HG03575 (cell line): ENCODE data around the gene ATRAID.
"Not testable (repeated sequence)": the region's sequence is repeated elsewhere in the genome, so short reads cannot be mapped to it uniquely, and the experiment has no call there.

ENCODE experiments used
- ATAC-seq: cut with Tn5 transposase; IDR thresholded peaks from one replicate; pipeline ENCODE4 v1.9.1; 2021; ENCODE audit not compliant: unreplicated experiment, insufficient number of reproducible peaks, low FRiP score; ENCODE audit errors: extremely low read depth

Gene ATRAID, protein sequence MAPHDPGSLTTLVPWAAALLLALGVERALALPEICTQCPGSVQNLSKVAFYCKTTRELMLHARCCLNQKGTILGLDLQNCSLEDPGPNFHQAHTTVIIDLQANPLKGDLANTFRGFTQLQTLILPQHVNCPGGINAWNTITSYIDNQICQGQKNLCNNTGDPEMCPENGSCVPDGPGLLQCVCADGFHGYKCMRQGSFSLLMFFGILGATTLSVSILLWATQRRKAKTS

DNA sequence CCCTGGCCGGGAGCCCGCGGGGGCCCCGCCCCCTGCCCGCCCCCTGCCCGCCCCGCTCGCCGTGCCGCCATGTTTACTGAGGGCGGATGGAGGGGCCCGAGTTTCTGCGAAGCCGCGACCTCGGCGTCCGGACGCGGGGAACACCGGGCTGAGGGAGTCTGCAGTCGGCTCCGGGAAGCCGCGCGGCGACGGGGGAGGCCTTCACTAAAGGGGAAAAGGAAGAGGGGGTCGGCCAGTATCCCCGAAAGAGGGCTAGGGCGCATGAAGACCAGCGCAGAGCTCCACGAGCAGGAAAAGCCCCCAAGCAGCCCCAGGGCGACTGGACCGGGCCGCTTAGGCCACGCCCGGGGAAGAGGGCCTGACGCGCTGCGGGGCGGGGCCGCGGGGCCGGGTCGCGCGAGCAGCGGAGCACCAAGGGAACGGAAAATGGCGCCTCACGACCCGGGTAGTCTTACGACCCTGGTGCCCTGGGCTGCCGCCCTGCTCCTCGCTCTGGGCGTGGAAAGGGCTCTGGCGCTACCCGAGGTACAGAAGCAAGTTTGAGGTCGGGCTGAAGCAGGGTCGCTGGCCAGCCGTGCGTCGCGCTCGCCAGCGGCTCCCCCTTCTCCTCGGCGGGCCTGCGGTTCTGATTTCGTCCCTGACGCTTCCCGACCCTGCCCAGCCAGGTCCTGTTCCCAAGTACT, at the start of gene ATRAID, which contains the start of gene SLC5A6:
Gene ATRAID (plus strand): TSS at position 99 of the 683 bp plus-strand sequence. CDS start 328 bp downstream, at position 427.
Gene SLC5A6 (minus strand): TSS at position 326 of the 683 bp plus-strand sequence. CDS start 4,618 bp downstream, outside the sequence.
- ATAC-seq, result no peak

DNA sequence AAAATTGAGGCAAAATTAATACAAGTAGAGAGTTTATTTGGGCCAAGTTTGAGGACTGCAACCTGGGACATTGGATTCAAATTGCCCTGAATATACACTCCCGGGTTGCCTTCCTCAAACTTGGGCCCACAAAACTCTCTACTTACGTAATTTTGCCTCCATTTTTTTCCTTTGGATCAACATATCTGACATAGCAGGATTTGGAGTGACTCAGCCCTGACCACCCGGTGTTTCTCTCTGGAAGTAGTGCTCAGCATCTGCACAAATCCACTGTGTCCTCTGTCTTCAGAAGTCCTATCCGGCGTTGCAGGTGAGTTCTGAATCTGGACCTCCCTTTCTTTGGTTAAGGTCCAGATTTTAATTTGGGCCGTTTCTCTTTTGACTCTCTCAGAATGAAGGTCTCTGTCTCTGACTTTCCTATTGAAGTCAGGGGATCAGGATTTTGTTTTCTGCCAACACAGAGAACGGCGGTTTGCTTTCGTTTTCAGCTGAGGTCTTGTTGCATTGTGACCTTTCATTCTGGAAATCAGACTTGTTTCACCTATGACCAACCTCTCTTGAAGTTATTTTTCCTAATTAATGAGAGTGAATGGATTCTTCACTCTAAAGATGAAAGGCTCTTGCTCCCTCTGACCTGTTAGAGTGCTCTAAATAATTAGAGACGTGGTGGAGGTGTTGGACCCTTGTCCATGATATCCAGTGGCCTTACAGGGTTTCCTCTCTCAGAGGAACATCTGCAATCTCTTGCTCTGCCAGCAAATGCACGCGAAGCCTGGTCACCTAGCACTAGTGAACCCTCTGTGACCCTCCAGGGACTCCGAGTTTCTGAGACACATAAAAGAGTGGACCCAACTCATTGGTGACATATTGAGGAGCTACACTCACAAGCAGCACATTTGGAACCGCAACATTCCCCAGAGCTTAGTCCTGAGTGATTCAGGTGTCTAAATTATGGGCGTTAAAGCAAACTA, 49.4 kb upstream of the ATRAID start:
- ATAC-seq, result no peak

DNA sequence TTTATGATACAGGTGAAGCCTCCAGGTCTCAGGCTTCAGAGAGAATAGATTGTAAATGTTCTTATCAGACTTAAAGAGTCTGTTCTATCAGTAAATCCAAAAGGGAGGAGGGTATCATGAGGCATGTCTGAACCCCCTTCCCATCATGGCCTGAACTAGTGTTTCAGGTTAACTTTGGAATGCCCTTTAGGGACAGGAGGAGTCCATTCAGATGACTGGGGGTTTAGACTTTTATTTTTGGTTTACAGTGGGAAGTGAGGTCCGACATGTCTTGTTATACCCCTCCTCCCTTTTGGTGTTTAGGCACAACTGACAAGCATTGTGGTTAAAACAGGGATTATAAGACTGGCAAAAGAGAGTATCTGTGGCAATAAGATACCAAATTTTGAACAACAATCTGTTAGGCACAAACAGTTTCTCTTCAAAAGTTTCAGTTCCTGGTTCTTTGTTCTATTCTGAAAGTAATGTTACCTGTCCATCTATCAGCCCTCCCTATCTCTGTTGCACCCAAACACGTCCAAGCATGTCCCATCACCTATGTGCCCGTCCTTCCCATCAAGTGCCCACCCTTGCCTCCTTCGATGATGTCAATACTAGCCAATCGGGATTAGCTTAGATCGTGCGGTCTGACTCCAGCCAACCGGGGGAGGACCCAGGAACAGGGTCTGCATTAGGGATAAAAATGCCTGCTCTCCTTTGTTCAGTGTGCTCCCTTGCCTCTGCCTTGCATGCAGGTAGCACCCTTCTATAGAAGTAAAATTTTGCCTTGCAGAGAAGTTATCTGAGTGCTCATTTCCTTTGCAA, 46.7 kb upstream of the ATRAID start:
- no peak for ATAC-seq

DNA sequence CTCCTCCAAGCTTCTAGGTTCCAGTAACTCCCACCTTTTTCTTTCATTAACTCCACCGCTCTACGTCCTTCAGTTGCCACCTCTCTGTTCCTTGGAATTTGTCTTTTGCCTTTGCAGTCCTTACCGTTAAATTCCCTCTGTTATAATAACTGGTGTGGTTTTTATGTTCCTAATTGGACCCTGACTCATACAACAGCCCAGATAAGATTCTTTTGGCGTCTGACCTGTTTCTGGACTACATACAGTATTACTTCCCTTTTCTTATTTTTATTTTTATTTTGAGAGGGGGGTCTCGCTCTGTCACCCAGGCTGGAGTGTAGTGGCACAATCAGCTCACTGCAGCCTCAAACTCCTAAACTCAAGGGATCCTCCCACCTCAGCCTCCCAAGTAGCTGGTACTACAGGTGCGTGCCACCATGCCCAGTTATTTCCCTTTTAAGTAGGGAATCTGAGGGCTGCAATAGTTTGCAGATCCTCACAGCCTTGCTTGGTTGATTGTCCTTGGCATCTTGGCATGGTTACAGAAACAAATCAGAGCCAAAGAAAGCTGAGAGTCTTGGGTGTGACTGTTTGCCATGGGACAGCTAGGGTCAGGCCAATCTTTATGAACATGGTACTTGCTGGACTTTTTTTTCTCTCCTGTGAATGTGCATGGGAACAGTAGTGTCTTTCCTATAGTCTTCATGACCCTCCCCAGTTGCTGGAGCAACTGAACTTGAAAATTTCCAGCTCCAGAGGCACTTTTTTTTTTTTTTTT, 41.1 kb upstream of the ATRAID start:
- ATAC-seq, result no peak

DNA sequence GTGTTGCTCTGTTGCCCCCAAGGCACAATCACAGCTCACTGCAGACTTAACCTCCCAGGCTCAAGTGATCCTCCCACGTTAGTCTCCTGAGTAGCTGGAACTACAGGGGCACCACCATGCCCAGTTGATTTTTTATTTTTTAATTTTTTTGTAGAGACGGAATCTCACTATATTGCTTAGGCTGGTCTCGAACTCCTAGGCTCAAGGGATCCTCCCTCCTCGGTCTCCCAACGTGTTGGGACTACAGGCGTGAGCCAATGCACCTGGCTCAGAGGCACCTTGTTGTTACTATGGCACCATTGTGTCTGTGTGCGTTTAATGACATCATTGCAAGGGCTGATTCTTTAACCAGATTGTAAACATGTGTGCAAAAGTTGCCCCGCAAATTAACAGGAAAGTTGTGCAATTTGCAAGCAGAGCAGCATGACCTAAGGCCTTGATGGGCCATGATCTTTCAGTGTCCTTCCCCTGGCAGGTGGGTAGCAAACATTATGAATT, 40.4 kb upstream of the ATRAID start:
- ATAC-seq, result no peak

DNA sequence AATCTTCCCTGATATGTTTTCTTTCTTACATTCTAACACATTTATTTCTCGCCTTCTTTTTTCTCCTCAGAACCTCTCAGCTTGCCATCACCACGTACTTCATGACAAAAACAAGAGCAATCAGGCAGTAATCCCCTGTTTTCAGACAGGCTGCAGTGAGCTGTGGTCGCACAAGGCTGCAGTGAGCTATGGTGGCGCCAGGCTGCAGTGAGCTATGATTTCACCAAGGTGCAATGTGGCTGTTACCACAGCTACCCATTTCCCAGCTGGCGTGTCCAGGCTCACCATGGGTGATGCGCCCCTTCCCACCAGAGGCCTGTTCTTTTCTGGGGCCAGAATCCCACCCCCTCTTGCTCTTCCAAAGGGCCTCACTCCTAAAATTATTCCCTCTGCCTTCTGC, 37.2 kb upstream of the ATRAID start:
- no peak for ATAC-seq

DNA sequence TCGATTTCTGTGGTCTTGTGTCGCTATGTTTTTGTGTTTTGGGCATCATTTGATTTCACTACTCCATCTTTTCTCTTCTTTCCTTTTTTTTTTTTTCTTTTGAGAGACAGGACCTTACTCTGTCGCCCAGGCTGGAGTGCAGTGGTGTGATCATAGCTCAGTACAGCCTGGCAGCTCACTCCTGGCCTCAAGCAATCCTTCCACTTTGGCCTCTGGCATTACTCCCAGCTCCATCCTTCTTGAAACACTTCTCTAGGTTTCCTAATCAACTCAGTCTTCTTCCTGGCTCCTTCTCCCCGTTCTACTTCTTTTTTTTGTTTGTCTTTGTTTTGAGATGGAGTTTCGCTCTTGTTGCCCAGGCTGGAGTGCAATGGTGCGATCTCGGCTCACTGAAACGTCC, 36.5 kb upstream of the ATRAID start:
- no peak for ATAC-seq

DNA sequence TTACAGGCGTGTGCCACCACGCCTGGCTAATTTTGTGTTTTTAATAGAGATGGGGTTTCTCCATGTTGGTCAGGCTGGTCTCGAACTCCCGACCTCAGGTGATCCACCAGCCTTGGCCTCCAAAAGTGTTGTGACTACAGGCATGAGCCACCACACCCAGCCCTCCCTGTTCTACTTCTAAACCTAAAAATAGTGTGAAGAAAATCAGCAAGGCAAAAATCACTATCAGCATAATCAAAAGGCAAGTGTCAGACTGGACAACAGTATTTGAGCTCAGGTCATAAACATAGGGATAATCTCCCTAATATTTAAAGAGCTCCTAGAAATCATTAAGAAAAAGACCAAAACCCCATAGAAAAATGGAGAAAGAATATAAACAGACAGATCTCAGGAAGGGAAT, 36.1 kb upstream of the ATRAID start:
- not testable (repeated sequence) for ATAC-seq

DNA sequence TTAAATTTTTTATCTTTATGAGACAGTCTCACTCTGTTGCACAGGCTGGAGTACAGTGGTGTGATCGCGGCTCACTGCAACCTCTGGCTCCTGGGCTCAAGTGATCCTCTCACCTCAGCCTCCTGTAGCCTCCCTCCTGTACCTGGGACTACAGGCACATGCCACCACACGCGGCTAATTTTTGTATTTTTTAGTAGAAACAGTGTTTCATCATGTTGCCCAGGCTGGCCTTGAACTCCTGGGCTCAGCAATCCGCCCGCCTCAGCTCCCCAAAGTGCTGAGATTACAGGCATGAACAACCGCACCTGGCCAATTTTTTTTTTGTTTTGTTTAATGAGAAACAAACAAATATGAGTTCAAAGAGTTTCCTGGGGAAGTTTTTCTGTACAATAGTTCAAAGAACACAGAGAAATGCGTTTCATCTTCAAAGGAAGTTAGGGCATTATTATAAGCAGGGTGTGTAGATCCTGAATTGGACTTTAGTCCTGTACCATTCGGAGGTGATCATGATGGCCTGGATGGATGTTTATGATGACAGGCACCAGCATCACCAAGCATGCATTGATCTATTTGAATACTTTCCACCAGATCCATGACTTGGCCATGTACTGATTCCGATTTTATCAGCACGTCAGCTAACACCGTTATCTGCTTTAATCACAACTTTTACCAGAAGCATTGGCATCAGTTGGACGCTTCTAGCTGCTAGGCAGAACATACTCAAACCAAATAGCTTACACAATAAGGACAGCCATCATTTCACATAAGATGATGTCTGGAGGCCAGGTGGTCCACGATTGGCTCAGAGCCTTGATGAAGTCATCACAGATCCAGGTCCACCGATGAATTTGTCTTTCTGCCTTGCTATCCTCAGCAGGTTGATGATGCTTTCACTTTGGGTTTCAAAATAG, 34.1 kb upstream of the ATRAID start:
- ATAC-seq, result no peak

DNA sequence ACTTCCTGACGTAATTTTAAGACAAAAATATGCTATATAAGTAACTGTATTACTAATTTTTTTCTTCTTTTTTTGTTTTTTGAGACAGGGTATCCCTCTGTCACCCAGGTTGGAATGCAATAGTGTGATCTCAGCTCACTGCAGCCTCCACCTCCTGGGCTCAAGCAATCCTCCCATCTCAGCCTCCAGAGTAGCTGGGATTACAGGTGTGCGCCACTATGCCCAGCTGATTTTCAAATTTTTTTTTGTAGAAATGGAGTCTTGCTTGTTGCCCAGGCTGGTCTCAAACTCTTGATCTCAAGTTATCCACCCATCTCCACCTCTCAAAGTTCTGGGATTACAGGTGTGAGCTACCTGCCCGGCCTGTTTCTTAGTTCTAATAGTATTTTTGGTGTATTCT, 33.4 kb upstream of the ATRAID start:
- no peak for ATAC-seq

DNA sequence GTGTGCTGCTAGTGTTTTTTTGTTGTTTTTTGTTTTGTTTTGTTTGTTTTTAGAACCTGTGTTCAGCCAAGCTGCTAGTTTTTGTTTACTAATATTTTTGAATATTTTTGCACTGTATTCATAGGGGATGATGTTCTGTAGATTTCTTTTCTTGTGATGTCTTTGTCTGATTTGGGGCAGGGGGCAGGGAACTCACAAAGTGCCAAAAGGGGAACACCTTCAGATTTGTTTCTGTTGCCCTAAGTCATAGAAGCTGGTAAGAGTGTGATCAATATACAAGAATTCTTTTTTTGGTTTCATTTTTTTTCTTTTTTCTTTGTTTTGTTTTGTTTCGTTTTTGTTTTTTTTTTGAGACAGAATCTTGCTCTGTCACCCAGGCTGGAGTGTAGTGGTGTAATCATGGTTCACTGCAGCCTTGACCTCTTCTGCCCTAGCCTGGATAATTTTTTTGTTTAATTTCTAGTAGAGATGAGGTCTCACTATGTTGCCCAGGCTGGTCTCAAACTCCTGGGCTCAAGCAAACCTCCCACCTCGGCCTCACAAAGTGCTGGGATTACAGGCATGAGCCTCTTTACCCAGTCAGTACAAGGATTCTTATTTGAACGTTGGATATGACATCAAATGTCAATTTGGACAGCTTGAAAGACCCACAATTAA, 32.4 kb upstream of the ATRAID start:
- no peak for ATAC-seq

DNA sequence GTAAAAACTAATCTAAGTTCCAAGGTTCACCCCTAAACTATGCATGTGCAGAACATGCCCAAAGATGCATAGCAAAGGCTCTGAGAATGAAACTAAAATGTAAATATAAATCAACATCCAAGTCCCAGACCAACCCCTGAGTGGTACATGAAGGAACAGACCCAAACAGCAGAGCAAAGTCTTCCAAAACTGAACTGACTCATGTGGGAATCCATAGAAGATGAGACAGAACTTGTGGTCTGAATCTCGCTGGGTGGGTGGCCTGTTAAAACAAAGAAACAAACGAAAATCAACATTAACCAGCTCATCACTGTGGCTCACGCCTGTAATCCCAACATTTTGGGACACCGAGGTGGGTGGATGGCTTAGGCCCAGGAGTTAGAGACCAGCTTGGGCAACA, 29.5 kb upstream of the ATRAID start:
- no peak for ATAC-seq

DNA sequence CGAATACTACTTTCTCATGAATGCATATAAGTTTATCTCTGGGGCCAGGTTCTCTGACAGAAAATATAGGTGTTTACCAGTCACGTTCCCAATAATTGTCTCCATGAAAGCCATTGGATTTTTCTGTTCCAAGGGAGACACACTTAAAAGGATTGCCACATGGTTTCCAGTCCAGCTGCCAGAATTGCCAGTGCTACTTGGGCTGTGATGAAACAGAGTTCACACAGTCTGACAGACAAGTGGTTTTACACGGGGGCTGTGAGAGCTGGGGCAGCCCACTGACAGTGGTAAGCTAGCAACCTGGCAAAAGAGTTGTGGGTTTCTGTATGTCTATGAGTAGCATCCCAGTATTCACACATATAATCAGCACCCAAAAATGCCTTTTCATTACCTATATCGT, 27.7 kb upstream of the ATRAID start:
- no peak for ATAC-seq

DNA sequence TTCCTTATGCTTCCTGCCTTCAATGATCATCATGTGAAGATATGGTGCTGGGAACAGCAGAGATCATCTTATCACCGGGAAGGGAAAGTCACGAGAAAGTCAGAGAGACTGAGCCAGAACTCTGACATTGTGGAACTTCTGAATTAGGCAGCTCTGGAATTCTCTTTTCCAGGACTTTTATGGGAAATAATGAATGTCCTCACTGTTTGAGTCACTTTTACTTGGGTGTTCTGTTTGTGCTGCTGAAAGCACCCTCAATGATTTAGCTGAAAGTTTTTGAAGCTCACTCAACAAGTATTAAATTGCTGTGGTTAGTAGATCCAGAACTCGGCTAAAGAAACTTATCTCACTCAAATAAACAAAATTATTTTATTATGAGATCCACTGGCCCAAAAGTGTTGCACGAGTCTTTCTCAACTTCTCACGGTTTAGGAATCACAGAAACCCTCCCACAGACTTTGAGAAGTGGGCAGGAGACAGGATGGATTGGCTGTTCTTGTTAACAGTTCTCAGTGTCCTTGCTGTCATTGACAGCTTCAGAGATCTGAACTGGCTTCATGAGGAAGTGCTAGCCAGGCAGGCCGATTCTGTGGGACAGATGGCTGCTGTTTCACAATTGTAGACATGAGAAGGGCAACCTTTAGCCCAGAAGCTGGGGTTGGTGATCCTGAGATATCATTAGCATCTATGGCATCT, 26.4 kb upstream of the ATRAID start:
- no peak for ATAC-seq

DNA sequence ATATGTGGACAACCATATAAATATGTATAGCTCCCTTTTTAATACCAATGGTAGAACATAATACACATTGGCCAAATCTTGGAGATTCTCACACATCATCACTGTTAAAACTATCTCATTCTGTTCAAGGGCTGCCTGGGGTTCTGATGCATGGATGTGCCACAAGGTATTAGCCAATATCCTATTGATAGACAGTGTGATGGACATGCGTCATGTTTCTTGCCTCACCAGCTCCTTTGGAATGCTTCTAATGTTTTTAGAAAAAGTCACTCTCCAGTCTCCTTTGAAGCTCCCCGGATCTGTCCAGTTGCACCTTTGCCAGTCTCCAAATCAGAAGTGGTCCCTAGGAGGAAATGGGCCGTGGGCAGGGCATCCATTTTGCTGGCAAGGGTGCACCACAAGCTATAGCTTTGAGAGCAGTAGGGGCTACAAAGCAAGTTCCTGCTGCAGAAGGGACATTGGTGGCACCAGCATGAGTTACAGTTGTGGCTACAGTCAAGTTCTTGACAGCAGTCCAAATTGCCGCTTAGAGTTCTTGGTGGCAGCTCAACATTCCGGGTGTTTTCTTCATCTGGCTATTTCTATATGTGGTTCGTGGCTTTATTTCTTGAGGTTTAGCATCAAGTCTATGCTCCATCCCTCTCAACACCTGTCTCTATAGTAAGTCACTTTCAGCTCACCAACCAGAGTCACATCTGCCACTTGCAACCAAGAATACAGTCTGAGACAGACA, 25.1 kb upstream of the ATRAID start:
- no peak for ATAC-seq
